ENCODE measurements around the gene WDR72. TPM values are rescaled to one million over a fixed set of nuclear protein-coding genes. Genes with fewer than 3 reads are reported as not detected.

WDR72 gene
- total RNA-seq, 1 donor from 2014 or later, result under 0.01 TPM

DNA sequence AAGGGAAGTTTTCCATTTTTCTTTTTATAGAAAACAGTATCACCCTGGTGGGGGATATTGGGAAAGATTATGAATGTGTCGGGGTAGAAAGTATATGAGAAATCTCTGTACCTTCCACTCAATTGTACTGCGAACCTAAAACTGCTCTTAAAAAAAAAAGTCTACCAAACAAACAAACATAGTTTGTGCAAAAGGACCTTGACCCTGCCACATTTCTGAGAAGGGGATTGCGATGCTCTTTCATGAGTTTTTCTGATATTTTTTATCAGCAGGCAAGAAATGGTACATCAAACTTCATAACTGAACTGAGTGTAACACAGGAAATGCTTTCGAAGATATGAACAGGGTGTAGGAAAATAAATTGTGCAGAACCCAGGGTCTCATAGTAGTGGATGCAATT is 286.0 kb downstream of the WDR72 start:
- no peaks in the 10 kb centered on the region for H3K27me3 ChIP-seq (ENCODE audit: control insufficient read depth in 3 of 3, insufficient read depth in 3 of 3, low read length in 3 of 3)
- H3K9ac ChIP-seq (ENCODE audit: low read depth in 1 of 3, low read length in 3 of 3), result no peak overlapping the region
- no peaks in the 10 kb centered on the region for H3K36me3 ChIP-seq (ENCODE audit: control insufficient read depth in 3 of 3, insufficient read depth in 3 of 3, low read length in 3 of 3)
- H3K9me3 ChIP-seq (ENCODE audit: control insufficient read depth in 3 of 3, low read length in 3 of 3), result no peaks in the 10 kb centered on the region
- H3K4me3 ChIP-seq (ENCODE audit: low read length in 3 of 3), result no peak overlapping the region
- no peaks in the 10 kb centered on the region for H3K4me1 ChIP-seq (ENCODE audit: control insufficient read depth in 3 of 3, insufficient read depth in 3 of 3, low read length in 3 of 3)
- no peak overlapping the region for H3K27ac ChIP-seq (ENCODE audit: low read depth, low read length)

DNA sequence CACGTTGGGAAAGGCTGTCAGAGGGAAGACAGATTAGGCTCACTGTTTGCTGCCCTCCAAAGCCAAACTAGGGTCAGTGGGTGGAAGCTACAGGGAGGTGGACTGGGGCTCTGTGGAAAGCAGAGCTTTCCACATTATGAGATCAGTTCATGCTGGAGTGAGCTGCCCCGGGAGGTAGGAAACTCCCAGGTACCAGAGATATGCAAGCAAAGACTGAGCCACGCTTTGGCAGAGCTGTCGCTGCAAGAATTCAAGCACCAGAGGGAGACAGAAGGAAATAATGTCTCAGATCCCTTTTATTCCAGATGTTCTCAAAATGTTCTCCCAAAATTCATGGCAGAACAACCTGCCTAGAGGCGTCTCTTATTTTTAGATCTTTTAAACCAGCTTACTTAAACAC is 286.6 kb downstream of the WDR72 start:
- no peaks in the 10 kb centered on the region for H3K27me3 ChIP-seq (ENCODE audit: control insufficient read depth in 3 of 3, insufficient read depth in 3 of 3, low read length in 3 of 3)
- H3K36me3 ChIP-seq (ENCODE audit: control insufficient read depth in 3 of 3, insufficient read depth in 3 of 3, low read length in 3 of 3), result no peaks in the 10 kb centered on the region
- H3K4me3 ChIP-seq (ENCODE audit: low read length in 3 of 3), result no peak overlapping the region
- no peak overlapping the region for H3K27ac ChIP-seq (ENCODE audit: low read depth, low read length)
- H3K9me3 ChIP-seq (ENCODE audit: control insufficient read depth in 3 of 3, low read length in 3 of 3), result no peaks in the 10 kb centered on the region
- H3K4me1 ChIP-seq (ENCODE audit: control insufficient read depth in 3 of 3, insufficient read depth in 3 of 3, low read length in 3 of 3), result no peaks in the 10 kb centered on the region
- H3K9ac ChIP-seq (ENCODE audit: low read depth in 1 of 3, low read length in 3 of 3), result no peak overlapping the region

DNA sequence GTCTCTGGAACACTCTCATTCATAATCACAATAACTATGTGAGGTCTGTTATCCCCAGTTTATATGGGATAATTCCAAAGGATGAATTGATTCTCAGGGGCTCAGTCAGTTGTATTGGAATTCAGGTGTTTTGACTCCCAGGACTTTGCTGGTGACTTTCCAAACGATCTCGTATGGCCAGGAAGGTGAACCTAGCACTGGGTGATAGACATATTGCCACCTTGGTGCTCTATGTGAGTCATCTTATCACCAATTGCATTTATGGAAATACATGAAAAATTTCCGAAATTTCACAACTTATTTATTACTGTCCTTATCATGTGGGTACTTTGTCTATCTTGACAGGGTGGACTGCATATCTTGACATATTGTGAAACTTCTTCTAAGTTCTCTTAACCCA is 287.3 kb downstream of the WDR72 start:
- Histone ChIP-seq H3K27ac (ENCODE audit: low read depth, low read length) (no peak overlapping the region), H3K36me3 (ENCODE audit: control insufficient read depth in 3 of 3, insufficient read depth in 3 of 3, low read length in 3 of 3) (no peaks in the 10 kb centered on the region), H3K27me3 (ENCODE audit: control insufficient read depth in 3 of 3, insufficient read depth in 3 of 3, low read length in 3 of 3) (no peaks in the 10 kb centered on the region), H3K4me1 (ENCODE audit: control insufficient read depth in 3 of 3, insufficient read depth in 3 of 3, low read length in 3 of 3) (no peaks in the 10 kb centered on the region), H3K4me3 (ENCODE audit: low read length in 3 of 3) (no peak overlapping the region), H3K9ac (ENCODE audit: low read depth in 1 of 3, low read length in 3 of 3) (no peak overlapping the region), H3K9me3 (ENCODE audit: control insufficient read depth in 3 of 3, low read length in 3 of 3) (no peaks in the 10 kb centered on the region)

DNA sequence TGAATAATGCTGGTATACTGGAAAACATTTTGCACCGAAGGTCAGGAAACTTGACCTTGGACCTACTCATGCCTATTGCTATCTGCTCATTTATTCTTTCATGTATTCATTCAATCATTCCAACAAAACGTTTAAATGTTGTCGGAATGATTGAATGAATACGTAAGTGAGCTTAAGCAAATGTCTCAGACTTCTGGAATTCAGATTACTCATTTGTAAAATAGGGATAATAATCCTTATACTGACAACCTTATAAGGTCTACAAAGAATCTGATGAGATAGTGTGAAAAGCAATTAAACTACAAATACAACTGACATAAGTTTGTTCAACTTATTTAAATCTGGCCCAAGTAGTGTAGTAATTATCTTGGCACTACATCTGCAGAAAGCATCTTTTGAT is 288.7 kb downstream of the WDR72 start:
- H3K4me3 ChIP-seq (ENCODE audit: low read length in 3 of 3), result no peak overlapping the region
- no peaks in the 10 kb centered on the region for H3K9me3 ChIP-seq (ENCODE audit: control insufficient read depth in 3 of 3, low read length in 3 of 3)
- H3K9ac ChIP-seq (ENCODE audit: low read depth in 1 of 3, low read length in 3 of 3), result no peak overlapping the region
- H3K36me3 ChIP-seq (ENCODE audit: control insufficient read depth in 3 of 3, insufficient read depth in 3 of 3, low read length in 3 of 3), result no peaks in the 10 kb centered on the region
- H3K27me3 ChIP-seq (ENCODE audit: control insufficient read depth in 3 of 3, insufficient read depth in 3 of 3, low read length in 3 of 3), result no peaks in the 10 kb centered on the region
- H3K27ac ChIP-seq (ENCODE audit: low read depth, low read length), result no peak overlapping the region
- H3K4me1 ChIP-seq (ENCODE audit: control insufficient read depth in 3 of 3, insufficient read depth in 3 of 3, low read length in 3 of 3), result no peaks in the 10 kb centered on the region

DNA sequence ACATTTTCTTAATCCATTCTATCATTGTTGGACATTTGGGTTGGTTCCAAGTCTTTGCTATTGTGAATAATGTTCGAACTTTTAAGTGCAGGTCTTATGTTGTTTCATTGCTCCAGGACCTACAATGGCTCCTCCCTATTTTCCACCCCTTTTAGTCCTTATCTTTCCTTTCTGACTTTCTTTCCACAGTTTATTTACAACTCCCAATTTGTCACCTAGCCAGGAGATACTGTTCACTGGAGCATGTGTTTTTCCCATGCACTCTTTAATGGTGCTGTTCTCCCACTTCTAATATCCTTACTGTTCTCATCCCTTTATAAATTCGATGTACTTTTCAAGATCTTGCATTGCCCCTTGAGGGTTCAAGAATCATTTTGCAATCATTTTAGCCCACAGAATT is 290.0 kb downstream of the WDR72 start:
- H3K27ac ChIP-seq (ENCODE audit: low read depth, low read length), result no peak overlapping the region
- H3K36me3 ChIP-seq (ENCODE audit: control insufficient read depth in 3 of 3, insufficient read depth in 3 of 3, low read length in 3 of 3), result no peaks in the 10 kb centered on the region
- H3K4me1 ChIP-seq (ENCODE audit: control insufficient read depth in 3 of 3, insufficient read depth in 3 of 3, low read length in 3 of 3), result no peaks in the 10 kb centered on the region
- H3K9ac ChIP-seq (ENCODE audit: low read depth in 1 of 3, low read length in 3 of 3), result no peak overlapping the region
- no peak overlapping the region for H3K4me3 ChIP-seq (ENCODE audit: low read length in 3 of 3)
- no peaks in the 10 kb centered on the region for H3K9me3 ChIP-seq (ENCODE audit: control insufficient read depth in 3 of 3, low read length in 3 of 3)
- no peaks in the 10 kb centered on the region for H3K27me3 ChIP-seq (ENCODE audit: control insufficient read depth in 3 of 3, insufficient read depth in 3 of 3, low read length in 3 of 3)

Small RNA genes lying within 50 kb of the gene (small RNA-seq; reads per million reads assigned to genes)
- gene RNU2-53P, result not detected
- gene RNU6-449P, result not detected

Other genes starting within 250 kb of the WDR72 start
- gene UNC13C, start 218.8 kb upstream of the WDR72 start, total RNA-seq, result 3.1 TPM

Data from skeletal muscle tissue (tissue), 5 donors.